ENCODE results near the gene PEPD.

Gene PEPD

DNA sequence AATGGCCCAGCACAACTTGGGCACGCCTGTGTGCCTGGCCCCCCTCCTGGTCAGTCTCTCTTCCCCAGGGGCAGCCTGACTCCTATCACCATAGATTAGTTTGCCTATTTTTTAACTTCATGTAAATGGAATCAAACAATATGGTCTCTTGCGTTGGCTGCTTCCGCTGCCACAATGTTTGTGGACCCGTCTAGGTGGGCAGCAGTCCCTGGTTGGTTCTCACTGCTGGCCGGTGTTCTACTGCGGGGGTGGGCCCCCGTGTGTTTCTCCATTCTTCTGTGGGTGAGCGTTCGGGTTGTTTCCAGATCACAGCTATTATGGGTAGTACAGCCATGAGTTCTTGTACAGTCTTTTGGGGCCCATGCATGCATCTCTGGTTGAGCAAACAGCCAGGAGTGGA, 100.8 kb downstream of the PEPD start:
- no peak for DNase-seq (ENCODE audit: low read depth)

DNA sequence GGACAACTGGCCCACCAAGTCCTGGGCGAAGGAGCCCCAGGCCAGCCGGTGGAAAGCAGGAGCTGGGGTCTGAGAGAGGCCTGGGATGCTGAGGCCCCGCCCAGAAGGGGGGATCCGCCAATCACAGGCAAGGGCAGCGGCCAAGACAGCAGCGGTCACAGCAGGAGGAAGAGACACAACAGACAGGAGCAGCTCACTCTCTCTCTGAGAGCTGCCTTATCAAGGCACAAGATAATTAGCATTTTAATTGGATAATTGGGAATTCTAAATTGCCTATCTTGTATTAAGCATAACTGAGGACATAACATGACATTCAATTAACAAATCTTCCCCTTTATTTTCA, 101.8 kb downstream of the PEPD start:
- DNase-seq (ENCODE audit: low read depth), result no peak

DNA sequence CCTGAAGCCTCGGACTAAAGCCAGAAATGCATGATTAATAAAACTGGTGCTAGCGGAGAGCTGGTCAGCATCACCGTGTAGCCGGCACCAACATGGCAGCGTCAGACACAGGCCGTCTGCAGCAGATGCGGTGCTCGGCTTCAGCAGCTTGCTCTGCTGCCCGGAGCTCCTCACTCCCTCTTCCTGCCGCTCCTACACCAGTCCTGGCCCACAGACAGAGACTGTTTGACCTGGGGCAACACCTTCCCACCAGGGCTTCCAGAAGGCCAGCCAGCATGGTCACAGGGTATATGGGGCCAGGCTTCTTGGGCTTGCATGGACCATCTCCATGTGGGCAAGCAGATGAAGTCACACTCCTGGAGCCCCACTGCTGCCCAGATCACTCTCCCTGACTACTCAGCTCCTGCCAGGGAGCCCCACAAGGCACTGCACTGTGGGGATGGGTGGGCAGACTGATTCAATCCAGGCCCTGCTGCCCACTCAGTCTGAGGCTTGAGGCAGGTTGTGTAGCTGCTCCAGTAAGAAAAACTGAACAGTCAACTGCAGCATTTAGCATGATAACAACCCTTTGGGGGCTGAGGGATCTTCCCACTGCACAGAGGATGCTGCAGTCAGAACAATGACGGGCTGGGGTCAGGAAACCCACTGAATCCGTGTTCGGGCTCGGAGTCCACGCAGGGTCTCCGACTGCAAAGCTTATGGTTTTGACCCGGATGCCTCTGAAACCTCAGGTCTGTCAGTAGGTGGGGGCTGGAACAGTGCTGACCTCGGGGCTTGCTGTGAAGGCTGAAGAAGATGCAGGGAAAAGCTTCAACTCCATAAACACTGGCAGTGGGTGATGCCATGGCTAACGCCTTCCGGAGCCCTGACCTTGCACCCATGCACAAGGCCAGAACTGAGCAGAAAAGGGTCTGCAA, 102.5 kb downstream of the PEPD start:
- no peak for DNase-seq (ENCODE audit: low read depth)

DNA sequence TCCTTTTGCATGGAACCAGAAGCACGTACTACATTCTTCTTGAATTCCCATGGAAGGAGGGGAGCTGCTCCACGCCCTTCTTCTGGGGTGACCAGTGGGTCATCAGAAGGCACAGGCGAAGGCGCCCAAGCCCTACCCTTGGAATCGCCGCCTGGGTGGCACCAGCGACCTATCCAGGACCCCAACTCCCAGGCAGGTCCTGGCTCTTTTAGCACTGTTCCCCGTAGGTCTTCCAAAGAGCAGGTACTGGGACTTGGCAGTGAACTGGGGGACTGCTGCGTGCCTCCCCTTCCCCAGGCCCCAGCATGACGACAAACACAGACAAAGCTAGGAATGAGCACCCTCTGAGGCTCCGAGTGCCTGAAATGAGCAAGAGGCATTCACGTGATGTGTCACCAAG, 103.1 kb downstream of the PEPD start:
- DNase-seq (ENCODE audit: low read depth), result no peak

DNA sequence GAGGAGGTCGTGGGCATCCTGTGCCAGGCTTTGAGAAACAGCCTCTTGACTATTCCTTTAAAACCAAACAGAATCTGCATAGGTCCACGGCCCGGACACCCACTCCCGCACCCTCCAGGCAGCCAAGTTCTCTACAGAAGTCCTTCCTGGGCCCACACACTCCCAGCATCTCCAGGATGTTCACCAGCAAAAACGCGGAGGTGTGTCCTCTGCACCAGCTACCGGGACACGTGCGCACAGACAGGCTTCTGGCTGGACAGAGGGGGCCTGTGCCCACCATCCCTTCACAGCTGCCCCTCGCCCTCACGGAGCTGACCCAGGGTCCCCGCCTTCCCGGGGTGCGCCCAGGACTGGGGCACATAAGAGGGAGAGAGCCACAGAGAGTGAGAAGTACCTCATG, 103.8 kb downstream of the PEPD start:
- DNase-seq (ENCODE audit: low read depth), result no peak

DNA sequence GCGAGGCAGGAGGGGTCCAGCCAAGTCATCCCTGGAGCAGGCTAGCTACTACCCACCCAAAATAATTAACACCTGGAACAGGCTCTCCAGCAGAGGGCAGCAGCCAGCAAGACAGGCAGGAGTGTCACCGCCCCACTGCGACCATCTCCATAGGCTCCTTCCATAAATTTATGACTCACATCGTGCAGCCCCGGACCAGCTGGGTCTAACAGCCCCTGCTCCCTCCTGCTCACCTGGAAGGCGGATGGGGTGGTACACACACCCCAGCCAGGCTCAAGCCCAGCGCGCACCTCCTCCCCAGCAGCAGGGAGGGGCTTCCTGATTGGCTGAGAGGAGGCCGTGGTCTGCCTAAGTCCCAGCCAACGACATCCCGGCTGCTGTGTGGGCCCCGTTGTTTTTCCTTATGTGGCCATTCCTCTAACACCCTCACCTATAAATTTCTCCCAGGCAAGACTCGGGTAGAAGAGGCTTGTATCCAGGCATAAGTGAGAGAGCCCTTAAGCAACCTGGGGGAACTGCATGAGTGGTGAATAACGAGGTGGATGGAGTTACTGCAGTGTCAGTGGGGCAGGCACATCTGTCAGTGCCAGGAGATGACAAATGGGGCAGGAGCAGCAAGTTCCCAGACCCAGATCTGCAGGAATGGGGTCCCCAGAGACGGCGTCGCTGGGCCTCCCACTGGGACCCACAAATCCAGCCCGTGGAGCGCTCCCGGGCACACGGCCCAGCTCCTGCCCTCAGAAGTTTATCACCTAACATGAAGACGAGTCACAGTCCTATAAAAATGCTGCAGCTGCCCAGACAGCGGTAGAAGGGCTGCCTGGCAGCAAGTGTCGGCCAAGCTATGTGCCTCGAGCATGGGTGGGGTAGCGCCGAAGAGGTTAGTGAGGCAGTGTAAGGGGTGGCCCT, 105.0 kb downstream of the PEPD start:
- peak; percentile 33 for DNase-seq (ENCODE audit: low read depth)

DNA sequence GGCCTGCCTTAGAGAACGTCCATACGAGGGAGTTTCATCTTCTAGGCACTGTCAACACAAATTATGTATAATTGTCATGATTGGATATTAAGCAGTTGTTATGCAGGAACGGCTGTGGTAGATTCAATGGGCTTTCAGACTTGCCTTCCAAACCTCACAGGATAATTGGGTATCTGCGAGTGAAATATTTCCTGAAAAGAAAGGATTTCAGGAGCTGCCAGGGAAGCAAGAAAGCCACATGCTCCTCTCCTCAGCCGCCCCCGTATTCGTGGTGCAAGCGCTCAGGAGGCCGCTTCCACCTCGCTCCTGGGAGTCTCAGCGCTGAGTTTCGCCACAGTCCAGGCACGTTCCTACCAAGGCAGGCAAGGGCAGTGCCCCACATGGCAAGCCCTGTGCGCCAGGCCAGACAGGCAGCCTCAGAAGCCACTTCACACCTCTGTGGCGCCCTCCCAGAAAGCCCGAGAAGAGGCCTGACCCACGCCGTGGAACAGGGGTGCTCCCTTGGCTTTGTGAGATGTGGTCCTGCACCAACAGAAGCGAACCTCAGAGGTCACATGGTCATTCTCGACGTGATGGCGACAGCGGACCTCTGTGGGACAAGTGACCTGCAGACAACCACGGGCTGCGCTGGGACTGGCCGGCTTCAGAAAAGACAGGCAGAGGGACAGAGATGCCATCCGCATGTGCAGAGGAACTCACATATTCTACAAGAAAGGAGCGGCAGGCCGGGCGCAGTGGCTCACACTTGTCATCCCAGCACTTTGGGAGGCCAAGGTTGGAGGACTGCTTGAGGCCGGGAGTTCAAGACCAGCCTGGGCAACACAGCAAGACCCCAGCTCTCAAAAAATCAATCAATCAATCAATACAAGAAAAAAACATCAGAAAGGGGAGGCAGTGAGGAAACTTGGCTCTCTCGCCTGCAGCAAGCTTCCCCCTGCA, 106.7 kb downstream of the PEPD start:
- no peak for DNase-seq (ENCODE audit: low read depth)

DNA sequence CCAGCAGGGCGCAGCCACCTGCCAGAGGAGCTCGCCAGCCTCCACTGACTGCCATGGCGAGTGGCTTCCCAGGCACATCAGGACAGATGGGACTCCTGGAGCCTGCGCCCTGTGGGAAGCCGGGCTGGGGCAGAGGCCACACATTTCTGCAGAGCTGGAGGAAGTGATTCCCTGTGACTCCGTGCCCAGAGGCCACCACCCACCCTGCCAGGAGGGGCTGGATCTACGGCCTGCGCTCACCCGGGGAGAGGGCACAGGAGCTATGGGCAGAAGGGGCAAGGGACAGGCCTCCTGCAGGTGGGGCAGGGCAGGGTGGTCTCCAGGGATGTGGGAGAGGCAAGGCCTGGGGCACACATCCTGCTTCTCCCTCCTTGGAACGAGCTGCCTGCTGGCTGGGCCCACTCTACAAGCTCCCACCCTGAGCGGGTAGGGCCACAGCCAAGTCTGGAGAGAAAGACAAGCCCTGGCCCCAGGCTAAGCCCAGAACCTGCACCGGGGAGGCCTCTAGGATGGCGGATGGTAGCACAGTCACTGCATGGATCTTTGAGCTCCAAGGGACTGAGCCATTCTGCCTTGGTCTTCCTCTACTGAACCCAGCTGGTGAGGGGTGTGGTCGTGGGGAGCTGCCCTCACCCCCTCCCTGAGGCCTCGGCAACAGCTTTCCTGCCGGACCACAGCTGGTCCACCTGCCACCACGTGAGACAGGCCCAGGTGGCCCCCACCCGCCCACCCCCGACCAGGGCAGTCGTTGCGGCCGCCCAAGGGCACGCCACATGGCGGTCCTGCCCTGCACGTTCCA, 107.5 kb downstream of the PEPD start:
- no peak for DNase-seq (ENCODE audit: low read depth)

DNA sequence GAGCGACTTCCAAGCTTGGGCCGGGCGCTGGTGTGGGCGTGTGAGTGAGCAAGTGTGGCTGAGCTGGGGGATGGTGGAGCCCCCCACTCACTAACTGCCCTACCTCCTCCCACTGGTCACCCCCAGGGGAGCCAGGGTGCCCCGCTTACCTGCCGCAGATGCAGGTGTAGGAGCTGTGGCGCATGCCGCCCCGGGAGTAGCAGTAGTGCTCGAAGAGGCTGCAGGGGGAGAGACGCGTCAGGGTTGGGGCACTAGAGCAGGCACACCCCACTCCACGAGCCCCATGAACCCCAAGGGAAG, 108.2 kb downstream of the PEPD start:
- no peak for DNase-seq (ENCODE audit: low read depth)

DNA sequence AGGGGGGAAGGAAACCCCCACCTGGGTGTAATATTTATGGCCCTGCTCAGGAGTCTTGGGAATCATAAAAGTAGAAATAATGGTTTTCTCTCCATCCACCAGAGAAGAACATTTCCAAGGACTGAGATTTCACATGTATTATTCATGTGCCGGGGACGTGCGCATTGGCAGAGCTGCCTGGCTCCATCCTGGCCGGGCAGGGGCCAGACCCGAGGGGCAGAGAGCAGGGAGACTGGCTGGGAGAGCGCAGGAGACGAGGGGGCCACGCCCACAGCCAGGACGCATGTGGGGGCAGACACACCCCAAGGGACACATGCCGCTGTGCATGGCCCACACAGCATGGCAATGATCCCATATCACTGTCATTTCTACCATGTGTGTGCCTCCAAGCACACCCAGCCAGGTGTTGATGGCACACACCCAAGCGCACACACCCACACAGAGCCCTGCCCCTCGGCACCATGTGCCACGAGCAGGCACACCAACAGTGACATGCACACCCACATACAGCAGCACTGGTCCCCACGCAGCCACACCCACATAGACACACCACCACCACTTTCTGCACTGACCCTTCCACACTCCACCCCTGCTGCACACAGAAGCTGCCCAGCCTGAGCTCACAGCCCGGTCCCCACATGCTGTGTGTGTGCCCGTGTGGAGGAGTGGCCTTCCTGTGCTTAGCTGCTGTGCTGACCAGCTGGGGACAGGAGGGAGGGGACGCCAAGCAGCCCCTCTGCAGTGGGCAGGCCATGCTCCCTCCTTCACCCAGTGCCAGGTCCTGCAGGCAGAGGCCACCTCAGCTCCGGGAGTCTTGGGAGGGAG, 108.8 kb downstream of the PEPD start:
- no peak for DNase-seq (ENCODE audit: low read depth)

DNA sequence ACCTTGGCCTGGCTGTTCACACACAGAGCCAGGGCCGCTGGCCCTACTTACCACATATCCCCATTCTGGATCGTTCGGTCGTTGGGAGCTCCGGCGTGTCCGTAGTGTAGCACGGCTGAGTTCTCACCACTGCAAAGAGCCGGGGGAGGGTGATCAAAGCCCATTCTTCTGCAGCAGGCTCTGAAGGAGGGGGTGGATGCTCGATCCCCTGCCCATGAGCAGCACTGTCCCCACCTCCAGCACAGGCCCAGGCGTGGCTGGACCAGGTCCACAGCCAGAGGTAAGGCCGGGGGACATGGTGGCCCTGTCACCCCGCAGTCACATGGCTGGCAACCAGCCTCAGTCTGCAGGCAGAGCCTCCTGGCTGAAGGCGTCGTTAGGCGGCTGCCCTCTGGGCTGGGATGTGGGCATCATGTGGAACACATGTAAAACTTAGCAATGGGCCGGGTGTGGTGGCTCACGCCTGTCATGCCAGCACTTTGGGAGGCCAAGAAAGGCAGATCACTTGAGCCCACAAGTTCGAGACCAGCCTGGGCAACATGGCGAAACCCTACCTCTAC, 109.9 kb downstream of the PEPD start:
- DNase-seq (ENCODE audit: low read depth), result no peak

DNA sequence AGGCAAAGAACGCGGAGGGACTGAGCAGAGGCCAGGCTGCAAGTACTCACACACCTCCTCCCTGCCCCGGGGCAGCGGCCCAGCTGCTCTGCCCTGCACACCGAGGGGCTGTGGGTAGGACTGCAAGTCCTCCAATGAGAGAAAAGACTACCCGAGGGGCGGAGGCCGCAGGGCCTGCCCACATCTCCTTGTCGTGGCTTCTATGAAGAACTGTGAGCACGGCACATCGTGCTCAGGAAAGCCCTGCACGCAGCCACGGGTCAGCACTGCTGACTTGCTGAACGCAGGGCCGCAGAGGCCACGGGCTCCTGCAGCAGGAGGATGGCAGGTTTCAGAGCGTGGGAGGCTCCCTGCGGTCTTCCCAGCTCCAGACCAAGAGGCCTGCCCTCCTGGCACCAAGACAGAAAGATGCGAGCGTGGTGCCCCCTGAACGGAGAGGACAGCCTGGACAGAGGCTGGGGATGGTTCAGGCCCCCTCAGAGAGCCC, 110.6 kb downstream of the PEPD start:
- DNase-seq (ENCODE audit: low read depth), result no peak

DNA sequence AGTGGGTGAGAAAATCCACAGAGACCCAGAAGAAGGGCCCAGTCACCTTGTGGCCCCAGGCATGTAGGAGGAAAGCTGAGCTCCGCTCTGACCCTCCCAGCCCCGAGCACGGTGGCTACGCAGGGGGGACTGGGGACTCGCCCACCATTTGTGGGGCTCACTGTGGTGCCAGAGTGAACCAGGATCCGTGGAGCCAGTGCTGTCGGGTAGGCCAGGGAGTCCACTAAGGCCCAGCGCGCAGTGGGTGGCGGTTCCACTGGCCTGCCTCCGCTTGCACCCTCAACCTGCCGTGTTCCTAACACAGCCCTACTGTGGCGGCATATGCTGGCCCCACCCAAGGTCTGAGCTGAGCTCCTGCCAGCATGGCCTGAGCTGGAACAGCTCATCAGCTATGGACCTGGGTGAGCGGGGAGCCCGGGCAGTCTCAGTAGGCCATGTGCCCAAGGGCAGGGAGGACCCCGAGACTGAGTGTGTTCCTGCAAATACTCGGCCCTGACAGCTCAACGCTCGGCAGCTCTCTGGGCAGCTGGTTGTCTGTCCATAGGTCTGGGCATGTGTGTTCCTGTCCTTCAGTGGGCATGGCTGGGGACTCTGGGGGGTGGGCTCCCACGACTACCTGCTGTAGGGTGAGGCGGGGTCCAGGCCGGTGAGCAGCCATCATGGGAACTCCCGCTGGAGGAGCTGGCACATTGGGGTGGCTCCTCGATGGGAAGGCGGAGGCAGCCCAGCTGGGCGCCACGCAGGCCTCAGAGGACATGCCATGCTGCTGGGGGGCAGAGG, 111.5 kb downstream of the PEPD start:
- DNase-seq (ENCODE audit: low read depth), result no peak

DNA sequence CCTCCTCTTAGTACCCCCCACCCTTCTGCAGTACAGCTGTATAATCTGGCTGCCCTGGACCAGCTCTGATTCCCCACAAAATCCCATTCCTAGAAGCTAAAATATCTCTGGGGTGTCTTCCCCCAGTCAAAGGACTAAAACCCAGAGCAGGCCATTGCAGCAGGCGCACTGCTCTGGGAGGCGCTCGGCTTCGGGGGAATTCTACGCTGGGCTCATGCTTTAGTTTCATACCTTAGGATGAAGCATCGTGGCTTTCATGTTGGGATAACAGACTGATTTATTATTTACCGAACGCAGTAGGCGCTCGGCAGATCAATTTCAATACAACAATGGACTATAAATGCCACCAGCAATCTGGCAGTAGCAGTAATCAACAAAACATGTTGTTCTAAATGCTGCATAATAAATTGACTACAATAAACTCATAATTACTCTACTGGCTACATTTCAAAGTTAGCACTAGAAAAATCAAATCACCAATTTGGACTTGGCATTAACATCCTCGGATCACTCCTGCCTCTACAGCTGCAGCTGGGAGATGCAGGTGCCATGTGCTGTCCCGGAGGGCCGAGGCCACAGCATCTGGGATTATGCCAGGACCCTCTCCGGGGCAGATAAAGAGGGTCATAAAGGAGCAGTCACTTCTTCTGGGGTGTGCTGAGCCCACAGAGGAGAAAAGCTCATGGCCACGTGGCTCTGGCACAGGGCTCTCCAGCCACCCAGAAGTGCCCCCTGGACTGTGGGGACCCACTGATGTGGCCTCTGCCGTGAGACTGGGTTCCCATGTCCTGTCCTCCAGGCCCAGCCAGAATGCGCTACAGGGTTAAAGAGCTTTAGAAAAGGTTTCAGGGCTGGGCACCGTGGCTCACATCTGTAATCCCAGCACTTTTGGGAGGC, 112.8 kb downstream of the PEPD start:
- DNase-seq (ENCODE audit: low read depth), result no peak

DNA sequence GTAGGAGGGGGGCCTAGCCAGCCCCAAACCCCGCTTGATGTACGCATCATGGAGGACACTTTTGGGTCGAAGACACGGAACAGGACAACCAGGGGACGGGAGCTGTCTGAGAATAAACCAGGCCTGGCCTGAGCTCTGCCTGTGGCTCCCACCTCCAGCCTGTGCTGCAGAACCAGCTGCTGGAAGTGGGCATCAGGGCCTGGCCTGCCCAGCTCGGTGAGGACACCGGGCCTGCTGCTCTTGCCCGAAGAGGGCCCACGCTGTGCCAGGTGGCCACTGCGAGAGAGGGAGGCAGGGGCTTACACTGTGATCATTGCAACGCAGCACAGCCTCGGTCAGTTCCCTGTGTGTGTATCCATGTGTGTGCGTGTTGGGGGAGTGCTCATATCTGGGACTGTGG, 113.5 kb downstream of the PEPD start:
- DNase-seq (ENCODE audit: low read depth), result no peak

DNA sequence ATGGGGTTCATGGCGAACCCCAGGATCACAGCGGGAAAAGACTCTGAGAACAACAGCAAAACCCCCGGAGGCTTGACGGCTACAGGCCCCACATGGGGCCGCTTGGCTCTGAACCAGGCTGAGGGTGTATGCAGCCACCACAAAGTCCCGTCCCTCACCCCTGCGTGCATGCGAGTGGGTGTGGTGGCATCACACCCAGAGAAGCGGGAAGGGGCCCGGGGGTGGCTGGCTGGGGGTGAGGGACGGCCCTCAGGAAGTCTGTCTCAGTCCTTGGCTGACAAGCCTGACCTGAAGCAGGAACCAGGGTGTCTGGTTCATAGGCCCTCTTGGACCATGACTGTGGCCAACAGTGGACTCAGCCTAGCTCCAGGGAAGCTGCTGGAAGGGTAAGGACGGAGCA, 113.9 kb downstream of the PEPD start:
- DNase-seq (ENCODE audit: low read depth), result no peak

DNA sequence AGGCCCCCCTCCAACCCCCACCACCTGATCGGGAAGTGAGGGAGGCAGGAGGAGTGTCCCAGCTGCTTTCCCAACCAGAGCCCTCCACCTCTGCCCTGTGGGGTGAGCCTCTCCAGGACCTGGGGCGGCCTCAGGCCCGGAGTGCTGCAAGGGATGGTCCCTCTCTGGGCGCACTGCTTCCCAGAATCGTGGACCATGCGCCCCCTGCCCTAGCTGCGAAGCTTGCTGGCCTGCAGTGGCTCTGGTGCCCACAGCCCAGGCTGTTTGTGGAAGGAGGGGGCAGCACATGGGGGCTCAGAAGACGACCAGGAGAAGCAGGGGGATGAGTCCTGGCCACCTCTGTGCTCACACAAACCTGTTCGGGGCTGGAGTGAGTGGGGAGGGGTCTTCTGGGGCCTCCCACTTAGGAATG, 114.4 kb downstream of the PEPD start:
- no peak for DNase-seq (ENCODE audit: low read depth)

DNA sequence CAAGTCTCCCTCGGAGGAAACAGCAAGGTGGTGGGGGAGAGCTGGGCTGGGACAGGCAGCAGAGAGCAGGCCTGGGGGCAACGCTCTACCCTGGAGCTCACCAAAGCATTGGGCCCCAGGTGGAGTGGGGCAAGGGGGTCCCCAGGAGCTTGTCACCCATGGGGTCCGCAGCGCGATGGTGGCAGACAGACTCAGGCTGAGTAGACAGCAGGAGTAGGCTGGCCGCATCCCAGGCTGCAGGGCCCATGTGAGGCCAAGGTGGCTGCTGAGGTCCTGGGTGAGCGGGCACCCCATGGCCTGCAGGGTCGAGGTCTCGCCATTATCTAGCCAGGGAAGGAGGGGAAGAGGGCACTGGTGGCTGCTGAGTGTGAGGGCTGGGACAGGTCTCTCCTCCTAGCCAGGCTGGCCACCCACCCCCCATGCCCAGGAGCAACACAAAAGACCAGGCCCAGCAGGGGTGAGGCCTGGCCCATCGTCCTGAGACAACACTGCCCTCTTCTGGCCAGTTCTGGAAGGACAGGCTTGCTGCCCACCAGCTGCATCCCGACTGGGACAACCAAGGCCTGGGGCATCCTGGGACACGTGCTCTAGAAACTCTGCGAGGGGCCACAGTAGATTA, 115.0 kb downstream of the PEPD start:
- peak; percentile 32 for DNase-seq (ENCODE audit: low read depth)

Data from fibroblast of the conjunctiva (primary cell).